ENCODE results near the gene N4BP2.

DNA sequence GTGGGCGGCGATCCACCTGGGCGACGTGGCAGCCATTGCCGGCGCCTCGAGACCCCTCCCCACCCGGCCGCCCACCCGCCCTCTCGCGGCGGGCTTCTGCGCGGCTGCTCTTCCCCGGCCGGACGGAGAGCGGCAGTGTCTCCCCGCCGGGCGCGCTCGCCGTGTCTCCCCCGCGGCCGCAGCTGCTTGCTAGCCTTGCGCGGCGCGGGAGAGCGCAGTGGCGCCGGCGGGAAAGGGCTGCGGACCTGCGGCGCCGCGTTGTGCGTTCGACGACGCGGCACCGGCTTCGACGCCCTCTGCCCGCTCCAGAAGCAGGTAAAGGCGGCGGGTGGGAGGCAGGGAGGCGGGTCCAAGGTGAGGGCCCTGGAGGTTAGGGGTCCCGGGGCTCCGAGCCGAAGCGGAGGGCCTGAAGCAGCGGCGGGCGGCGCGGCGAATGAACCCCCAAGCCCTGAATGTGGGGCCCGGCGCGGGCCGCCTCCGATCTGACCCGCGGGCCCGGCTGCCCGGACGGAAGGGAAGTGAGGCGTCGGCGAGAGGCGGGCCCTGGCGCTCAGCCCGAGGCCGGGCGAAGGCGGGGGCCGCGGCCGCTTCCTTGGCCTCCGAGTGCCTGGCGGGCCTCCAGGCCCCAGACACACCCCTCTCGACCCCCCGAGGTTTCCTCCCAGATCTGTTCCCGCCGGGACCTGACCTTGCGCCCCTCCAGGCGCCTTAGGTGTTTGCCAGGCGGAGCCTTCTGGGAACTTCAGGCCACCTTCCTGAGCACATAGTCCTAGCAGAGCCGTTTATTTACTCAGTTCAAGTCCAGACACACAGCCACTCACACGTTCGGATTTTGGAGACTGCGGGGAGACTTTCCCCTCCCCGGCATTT lies at the start of gene N4BP2:
- TF ChIP-seq EZH2 (IDR thresholded peaks at IDR 0.05; ENCODE audit: low read depth) = no peak
- TF ChIP-seq, protein P1, sequence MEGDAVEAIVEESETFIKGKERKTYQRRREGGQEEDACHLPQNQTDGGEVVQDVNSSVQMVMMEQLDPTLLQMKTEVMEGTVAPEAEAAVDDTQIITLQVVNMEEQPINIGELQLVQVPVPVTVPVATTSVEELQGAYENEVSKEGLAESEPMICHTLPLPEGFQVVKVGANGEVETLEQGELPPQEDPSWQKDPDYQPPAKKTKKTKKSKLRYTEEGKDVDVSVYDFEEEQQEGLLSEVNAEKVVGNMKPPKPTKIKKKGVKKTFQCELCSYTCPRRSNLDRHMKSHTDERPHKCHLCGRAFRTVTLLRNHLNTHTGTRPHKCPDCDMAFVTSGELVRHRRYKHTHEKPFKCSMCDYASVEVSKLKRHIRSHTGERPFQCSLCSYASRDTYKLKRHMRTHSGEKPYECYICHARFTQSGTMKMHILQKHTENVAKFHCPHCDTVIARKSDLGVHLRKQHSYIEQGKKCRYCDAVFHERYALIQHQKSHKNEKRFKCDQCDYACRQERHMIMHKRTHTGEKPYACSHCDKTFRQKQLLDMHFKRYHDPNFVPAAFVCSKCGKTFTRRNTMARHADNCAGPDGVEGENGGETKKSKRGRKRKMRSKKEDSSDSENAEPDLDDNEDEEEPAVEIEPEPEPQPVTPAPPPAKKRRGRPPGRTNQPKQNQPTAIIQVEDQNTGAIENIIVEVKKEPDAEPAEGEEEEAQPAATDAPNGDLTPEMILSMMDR (conservative IDR thresholded peaks at IDR 0.05) = peak; percentile 55; the same call in 1 of the 2 replicates
